Neutrophil (primary cell): ENCODE measurements around the gene HSPBP1.

Experiments used
- H3K27ac ChIP-seq: fragments of 200-600 bp; sonication (generic); 2 replicates; pipeline ENCODE4 v1.5.1; 2016; ENCODE audit warnings: mild to moderate bottlenecking, moderate library complexity
- H3K27me3 ChIP-seq: fragments of 200-600 bp; sonication (generic); 2 replicates; pipeline ENCODE4 v1.6.0; 2016; ENCODE audit warnings: mild to moderate bottlenecking
- H3K36me3 ChIP-seq: fragments of 200-600 bp; sonication (generic); 2 replicates; pipeline ENCODE4 v1.5.1; 2017
- H3K4me1 ChIP-seq, 2 experiments: fragments of 200-600 bp in 1 of 2; sonication (generic) in 1 of 2; 1 replicate in 1 of 2; 2 replicates in 1 of 2; pipeline versions ENCODE4 v1.5.1 to v1.6.1; 2013 to 2016; ENCODE audit warnings: low read depth in 1 of 2, low read length in 1 of 2, mild to moderate bottlenecking in 1 of 2, moderate library complexity in 1 of 2; ENCODE audit not compliant: control insufficient read depth in 1 of 2, insufficient read depth in 1 of 2
- H3K4me3 ChIP-seq, 2 experiments: fragments of 200-600 bp in 1 of 2; sonication (generic) in 1 of 2; 1 replicate in 1 of 2; 2 replicates in 1 of 2; pipeline ENCODE4 v1.5.1; 2013 to 2016; ENCODE audit warnings: low read depth in 1 of 2, low read length in 1 of 2, mild to moderate bottlenecking in 1 of 2, moderate library complexity in 1 of 2
- H3K9me3 ChIP-seq: fragments of 200-600 bp; sonication (generic); 2 replicates; pipeline ENCODE4 v1.5.1; 2016
- CTCF ChIP-seq: fragments of 200-600 bp; sonication (generic); IDR thresholded peaks from 2 replicates; pipeline ENCODE4 v1.5.1; 2016; ENCODE audit warnings: antibody characterized with exemption

Gene HSPBP1

DNA sequence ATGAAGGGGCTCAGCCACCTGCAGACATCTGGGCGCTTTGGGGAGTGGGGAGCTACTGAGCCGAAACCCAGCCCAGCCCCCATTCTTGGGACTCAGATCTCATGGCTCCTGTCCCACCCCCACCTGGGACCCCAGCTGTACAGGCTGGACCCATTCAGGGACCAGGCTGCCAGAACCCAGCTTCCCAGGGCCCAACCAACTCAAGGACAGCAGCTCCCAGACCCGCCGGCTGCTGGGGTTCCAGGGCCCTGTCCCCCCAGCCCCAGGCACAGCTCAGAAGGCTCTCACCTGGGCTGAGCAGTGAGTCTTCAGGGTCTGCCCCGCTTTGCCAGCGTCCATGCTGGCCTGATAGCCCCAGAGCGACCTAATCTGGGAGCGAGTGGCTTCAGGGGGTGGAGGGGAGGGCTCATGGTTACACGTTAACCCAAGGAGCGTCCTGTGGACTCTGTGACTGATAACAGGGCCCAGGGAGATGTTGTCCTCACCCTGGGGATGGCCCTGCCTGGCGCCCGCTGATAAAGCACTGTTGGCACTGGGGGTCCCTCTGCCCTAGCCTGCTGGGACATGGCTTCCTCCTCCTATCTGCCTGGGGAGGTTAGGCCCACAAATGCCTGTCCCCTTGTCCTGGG is 51.4 kb downstream of the HSPBP1 start, which contains the start of gene TMEM86B:
TSS of gene TMEM86B (minus strand) at position 361 of the 629 bp plus-strand sequence. CDS start at position 339, 22 bp downstream.
- Histone ChIP-seq H3K27me3 (no peaks in the 10 kb centered on the region), H3K9me3 (no peaks in the 10 kb centered on the region), H3K4me3 (no peak within 1 kb of the TSS), H3K36me3 (peaks cover 95% of the 10 kb centered on the region), H3K27ac (no peak within 1 kb of the TSS), H3K4me1 (peaks cover 0 to 5% of the 10 kb centered on the region in 2 experiments)
- no peak for TF ChIP-seq CTCF

GRCh38 chr19:55228015-55228391 is 51.9 kb downstream of the HSPBP1 start:
- peaks cover 0 to 5% of the 10 kb centered on the region in 2 experiments for H3K4me1 ChIP-seq
- no peak for TF ChIP-seq CTCF
- no peaks in the 10 kb centered on the region for H3K9me3 ChIP-seq
- no peak overlapping the region for H3K4me3 ChIP-seq
- H3K27me3 ChIP-seq = no peaks in the 10 kb centered on the region
- H3K27ac ChIP-seq = no peak overlapping the region
- H3K36me3 ChIP-seq = peaks cover 95% of the 10 kb centered on the region

DNA sequence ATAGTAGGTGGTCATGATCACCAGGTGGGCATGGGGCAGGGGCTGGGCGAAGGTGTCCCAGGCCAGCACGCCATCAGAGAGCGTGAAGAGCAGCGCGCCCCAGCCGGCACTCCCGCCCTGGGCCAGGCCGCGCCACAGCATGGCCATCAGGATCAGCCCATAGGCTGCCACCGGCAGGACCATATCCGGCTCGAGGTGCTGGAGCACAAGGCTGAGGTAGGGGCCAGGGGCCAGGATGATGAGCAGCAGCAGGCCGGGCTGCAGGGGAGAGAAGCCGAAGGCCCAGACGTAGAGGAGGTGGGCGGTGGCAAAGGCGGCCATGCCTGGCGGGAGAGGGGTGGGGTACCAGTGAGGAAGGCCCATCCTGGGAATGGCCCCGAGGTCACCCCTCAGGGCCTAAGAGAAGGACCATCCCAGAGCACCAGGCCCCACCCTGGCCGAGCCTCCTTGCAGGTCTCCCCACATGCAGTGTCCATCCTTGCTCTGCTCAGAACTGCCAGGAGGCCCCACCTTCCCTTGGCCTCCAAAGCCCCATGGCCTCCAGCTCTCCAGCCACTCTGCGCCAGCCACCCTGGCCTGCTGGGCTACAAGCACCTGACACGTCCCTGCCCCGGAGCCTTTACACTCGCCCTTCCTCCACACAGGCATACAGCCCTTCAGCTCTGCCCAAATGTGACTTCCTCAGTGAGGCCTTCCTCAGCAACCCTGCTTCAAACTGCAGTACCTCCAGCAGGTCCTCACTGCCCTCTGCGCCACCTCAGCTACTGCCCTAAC is 52.5 kb downstream of the HSPBP1 start:
- peaks cover 95% of the 10 kb centered on the region for H3K36me3 ChIP-seq
- peaks cover 0 to 5% of the 10 kb centered on the region in 2 experiments for H3K4me1 ChIP-seq
- H3K27me3 ChIP-seq = no peaks in the 10 kb centered on the region
- H3K27ac ChIP-seq = no peak overlapping the region
- TF ChIP-seq CTCF = no peak
- H3K9me3 ChIP-seq = no peaks in the 10 kb centered on the region
- H3K4me3 ChIP-seq = no peak overlapping the region

GRCh38 chr19:55226788-55227187 is 53.1 kb downstream of the HSPBP1 start:
- Histone ChIP-seq H3K27ac (no peak overlapping the region), H3K36me3 (peaks cover 89% of the 10 kb centered on the region)

GRCh38 chr19:55226273-55226672 is 53.6 kb downstream of the HSPBP1 start:
- no peaks in the 10 kb centered on the region for H3K9me3 ChIP-seq
- TF ChIP-seq CTCF = no peak
- H3K4me3 ChIP-seq = no peak overlapping the region
- H3K27me3 ChIP-seq = no peaks in the 10 kb centered on the region
- peaks cover 84% of the 10 kb centered on the region for H3K36me3 ChIP-seq
- H3K4me1 ChIP-seq = peaks cover 0 to 5% of the 10 kb centered on the region in 2 experiments
- no peak overlapping the region for H3K27ac ChIP-seq

More at GRCh38 chr19:55226788-55227187, 53.1 kb downstream of the HSPBP1 start:
- no peak for TF ChIP-seq CTCF
- H3K4me1 ChIP-seq = peaks cover 0 to 5% of the 10 kb centered on the region in 2 experiments
- H3K27me3 ChIP-seq = no peaks in the 10 kb centered on the region
- H3K9me3 ChIP-seq = no peaks in the 10 kb centered on the region
- no peak overlapping the region for H3K4me3 ChIP-seq
